GM21360 (cell line): ENCODE results near the gene PSMD14.

Experiments used
- ATAC-seq: cut with Tn5 transposase; IDR thresholded peaks from one replicate; pipeline ENCODE4 v1.9.1; 2021; ENCODE audit warnings: mild to moderate bottlenecking, moderate library complexity; ENCODE audit not compliant: unreplicated experiment

The PSMD14 gene

GRCh38 chr2:161438598-161438997 lies 130.4 kb downstream of the PSMD14 start:
- no peak for ATAC-seq

- no peak for ATAC-seq
Observed at GRCh38 chr2:161445097-161445496, 136.9 kb downstream of the PSMD14 start.

GRCh38 chr2:161448431-161448830 lies 140.2 kb downstream of the PSMD14 start:
- no peak for ATAC-seq
